Gastroesophageal sphincter (tissue), 3 donors: ENCODE measurements around the gene COL26A1.

Experiments
- CTCF ChIP-seq, 4 experiments: fragments of 200-600 bp in 2 of 4; fragments of 450-650 bp in 2 of 4; sonication (generic) in 1 of 4; IDR thresholded peaks; one replicate each; pipeline ENCODE4 v1.5.1; 2017 to 2019; ENCODE audit warnings: antibody characterized with exemption in 4 of 4, mild to moderate bottlenecking in 2 of 4, moderate library complexity in 2 of 4
- POLR2A ChIP-seq, 2 donors: fragments of 450-650 bp; IDR thresholded peaks; one replicate each; pipeline ENCODE4 v1.6.1; 2017; ENCODE audit warnings: antibody characterized with exemption in 2 of 2, mild to moderate bottlenecking in 2 of 2, moderate library complexity in 1 of 2

- no peak for TF ChIP-seq CTCF (IDR thresholded peaks at IDR 0.05)
- TF ChIP-seq POLR2A (IDR thresholded peaks at IDR 0.05): no peak
These were observed 57.8 kb downstream of the COL26A1 start for GRCh38 chr7:101420436-101420835.
